GM08714 (cell line): ENCODE measurements around the gene ADIPOR2.
"Not testable (repeated sequence)": the region's sequence is repeated elsewhere in the genome, so short reads cannot be mapped to it uniquely, and the experiment has no call there.

ENCODE experiments used
- H3K4me3 ChIP-seq: fragments of 200-500 bp; sonication (Bioruptor generic); 2 replicates; pipeline ENCODE4 v1.5.1; 2014; ENCODE audit warnings: mild to moderate bottlenecking, low read length, inconsistent platforms
- ZNF274 ChIP-seq: IDR thresholded peaks from 2 replicates; pipeline ENCODE4 v1.6.1; 2012; ENCODE audit warnings: mild to moderate bottlenecking, low read depth, low read length

ADIPOR2 gene

DNA sequence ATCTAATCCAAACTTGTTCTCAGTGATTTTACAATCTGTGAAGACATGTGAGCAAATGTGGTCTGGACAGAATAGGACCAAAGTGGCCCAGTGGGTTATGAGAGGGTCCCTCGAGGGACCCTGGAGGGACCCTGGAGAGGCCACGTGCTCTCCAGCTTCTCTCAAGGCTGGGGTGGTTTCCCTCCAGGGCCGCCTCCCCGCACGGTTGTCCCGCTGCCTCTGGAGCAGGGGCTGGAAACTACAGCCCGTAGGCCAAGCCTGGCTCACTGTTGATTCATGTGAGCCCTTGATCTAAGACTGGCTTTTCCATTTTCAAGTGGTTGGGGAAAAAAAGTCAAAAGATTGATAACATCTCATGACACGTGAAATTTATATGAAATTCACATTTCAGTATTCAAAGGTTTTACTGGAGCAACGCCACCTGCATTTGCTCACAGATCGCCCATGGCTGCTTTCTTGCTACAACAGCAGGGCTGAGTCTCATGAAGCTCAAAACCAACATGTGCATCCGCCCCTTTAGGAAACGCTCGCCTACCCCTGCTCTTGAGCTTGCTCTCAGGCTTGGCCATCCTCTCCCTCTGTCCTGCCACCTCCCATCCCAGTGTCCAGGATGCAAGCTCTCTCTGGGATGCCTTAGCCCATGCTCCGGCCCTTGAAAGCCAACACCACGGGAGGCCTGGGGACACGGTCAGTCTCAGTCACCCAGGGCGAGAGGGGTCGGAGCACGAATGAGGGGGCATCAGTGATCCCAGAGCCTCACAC is 117.3 kb downstream of the ADIPOR2 start:
- TF ChIP-seq ZNF274 = no peak
- H3K4me3 ChIP-seq = no peak overlapping the region

GRCh38 chr12:1808798-1809480 is 118.1 kb downstream of the ADIPOR2 start:
- TF ChIP-seq ZNF274 = no peak
- H3K4me3 ChIP-seq = no peak overlapping the region

- H3K4me3 ChIP-seq = no peak overlapping the region
- TF ChIP-seq ZNF274 = no peak
Observed at GRCh38 chr12:1809591-1810190, 118.8 kb downstream of the ADIPOR2 start.

DNA sequence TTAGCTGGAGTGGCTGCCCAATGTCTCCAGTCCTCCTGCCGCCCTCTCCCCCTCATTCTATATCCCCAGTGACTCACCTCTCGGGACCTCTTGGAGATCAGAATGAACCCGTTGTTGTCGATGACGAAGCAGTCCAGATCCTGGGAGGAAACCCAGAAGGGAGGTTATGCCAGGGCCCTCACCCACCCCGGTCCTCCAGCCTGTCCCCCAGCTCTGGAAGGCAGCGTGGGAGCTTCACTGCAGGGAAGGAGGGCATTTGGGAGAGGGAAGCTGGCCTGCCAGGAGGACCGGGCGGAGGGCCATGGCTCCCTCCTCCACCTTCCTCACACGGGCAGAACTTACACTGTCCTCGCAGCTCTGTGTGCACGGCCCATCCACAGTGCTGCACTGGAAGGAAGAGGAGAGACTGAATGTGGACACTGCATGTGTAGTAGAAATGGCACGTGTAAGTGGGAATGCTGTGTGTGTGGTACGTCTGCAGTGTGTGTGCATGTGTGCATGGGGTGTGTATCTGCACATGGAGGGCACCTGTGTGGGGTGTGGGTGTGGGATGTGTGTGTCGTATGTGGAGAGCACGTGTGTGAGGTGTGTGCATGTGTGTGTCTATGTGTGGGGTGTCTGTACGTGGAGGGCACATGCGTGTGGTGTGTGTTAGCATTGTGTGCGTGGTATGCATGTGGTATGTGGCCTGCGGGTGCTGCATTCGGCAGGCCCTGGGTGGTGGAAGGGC is 119.5 kb downstream of the ADIPOR2 start:
- no peak overlapping the region for H3K4me3 ChIP-seq
- TF ChIP-seq ZNF274 = no peak

DNA sequence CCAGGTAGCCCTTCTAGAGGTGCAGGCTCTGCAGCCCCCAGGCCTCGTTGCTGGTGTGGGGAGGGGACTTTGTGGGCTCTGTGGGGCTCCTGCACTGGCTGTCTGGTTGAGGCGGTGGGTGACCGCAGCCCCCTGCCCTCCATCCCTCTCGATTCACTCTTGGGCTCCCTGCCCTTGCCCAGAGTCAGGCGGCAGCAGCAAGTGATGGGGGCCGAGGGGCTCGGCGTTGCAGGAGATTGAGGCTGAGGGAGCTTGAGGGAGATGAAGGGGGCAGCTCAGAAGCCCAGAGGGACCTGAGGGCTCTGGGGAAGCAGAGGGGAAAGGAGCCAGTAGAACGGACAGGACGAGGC is 120.0 kb downstream of the ADIPOR2 start:
- TF ChIP-seq ZNF274 = no peak
- no peak overlapping the region for H3K4me3 ChIP-seq

- TF ChIP-seq ZNF274 = no peak
- H3K4me3 ChIP-seq = no peak overlapping the region
Observed at GRCh38 chr12:1811281-1811947, 120.5 kb downstream of the ADIPOR2 start.

DNA sequence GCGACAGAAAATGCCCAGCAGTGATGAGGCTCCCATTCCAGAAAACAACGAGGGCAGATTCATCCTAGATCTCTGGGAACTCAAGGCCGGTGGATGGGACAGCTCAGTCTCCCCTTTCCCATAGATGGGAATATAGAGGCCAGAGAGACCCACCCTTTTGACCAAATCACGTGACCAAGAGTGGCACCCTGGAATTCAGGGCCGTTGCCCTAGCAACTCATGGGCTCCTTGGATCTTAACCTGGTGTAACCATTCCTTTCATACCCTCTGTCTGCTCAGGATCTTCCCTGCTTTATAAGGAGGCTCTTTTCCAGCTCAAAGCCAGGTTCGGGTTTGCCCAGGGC is 121.0 kb downstream of the ADIPOR2 start:
- no peak overlapping the region for H3K4me3 ChIP-seq
- TF ChIP-seq ZNF274 = no peak

DNA sequence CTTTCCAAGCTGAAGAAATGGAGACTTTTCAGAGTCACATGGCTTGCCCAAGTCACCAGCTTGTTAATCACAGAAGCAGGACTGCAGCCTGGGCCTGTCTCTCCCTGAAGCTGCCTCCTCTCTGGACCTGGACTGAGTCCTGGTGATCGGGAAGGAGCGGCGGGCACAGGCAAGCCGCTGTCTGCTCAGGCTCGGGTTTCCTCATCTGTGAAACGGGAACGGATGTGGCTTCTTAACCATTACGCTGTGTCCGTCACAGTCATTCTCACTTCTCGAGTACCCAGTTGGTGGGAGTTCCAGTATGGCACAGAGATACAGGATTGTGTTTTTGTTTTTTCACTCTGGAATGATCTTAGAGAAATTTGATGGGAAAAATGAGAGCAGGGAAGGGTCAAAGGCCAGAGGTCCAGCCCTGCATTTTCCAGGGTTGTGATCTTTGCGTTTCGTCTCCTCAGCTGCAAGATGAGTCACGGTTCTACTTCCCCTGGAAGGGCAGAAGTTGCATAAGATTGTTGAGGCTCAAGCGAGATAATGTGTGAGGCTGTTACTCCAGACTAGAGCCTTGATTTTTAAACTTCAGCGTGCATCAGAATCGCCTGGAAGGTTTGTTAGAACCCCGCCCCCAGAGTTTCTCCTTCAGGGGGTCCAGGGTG is 121.9 kb downstream of the ADIPOR2 start:
- no peak for TF ChIP-seq ZNF274
- H3K4me3 ChIP-seq = no peak overlapping the region

GRCh38 chr12:1814266-1814665 is 123.4 kb downstream of the ADIPOR2 start:
- no peak for TF ChIP-seq ZNF274

DNA sequence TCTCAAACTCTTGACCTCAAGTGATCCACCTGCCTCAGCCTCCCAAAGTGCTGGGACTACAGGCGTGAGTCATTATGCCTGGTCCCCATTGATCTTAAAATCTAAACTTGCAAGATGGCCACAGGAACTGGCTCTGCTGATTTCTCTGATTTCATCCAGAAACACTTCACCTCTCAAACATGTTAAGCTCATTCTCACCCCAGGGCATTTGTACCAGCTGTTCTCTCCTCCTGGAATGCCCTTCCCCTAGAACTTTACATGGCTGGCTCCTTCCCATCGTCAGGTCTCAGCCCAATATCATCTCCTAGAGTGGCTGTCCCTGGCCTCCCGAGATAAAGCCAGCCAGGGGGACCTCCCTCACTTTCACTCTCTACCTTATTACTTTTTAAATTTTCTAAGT is 124.2 kb downstream of the ADIPOR2 start:
- TF ChIP-seq ZNF274 = no peak
- no peak overlapping the region for H3K4me3 ChIP-seq

More at GRCh38 chr12:1814266-1814665, 123.4 kb downstream of the ADIPOR2 start:
- H3K4me3 ChIP-seq = no peak overlapping the region

- no peak overlapping the region for H3K4me3 ChIP-seq
- no peak for TF ChIP-seq ZNF274
Observed at GRCh38 chr12:1815814-1816729, 125.2 kb downstream of the ADIPOR2 start.

- no peak for TF ChIP-seq ZNF274
- no peak overlapping the region for H3K4me3 ChIP-seq
Observed at GRCh38 chr12:1816730-1817348, 126.0 kb downstream of the ADIPOR2 start.

DNA sequence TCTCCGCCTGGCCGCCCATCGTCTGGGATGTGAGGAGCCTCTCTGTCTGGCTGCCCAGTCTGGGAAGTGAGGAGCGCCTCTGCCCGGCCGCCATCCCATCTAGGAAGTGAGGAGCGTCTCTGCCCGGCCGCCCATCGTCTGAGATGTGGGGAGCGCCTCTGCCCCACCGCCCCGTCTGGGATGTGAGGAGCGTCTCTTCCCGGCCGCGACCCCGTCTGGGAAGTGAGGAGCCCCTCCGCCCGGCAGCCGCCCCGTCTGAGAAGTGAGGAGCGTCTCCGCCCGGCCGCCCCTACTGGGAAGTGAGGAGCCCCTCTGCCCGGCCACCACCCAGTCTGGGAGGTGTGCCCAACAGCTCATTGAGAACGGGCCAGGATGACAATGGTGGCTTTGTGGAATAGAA is 127.1 kb downstream of the ADIPOR2 start:
- H3K4me3 ChIP-seq = not testable (repeated sequence)
